ENCODE measurements around the gene PDE7B.

PDE7B gene

GRCh38 chr6:135814043-135814442 is 37.5 kb upstream of the PDE7B start:
- Histone ChIP-seq H3K4me2 (ENCODE audit: low read length) (no peak overlapping the region), H3K9ac (ENCODE audit: low read length) (no peak overlapping the region)

DNA sequence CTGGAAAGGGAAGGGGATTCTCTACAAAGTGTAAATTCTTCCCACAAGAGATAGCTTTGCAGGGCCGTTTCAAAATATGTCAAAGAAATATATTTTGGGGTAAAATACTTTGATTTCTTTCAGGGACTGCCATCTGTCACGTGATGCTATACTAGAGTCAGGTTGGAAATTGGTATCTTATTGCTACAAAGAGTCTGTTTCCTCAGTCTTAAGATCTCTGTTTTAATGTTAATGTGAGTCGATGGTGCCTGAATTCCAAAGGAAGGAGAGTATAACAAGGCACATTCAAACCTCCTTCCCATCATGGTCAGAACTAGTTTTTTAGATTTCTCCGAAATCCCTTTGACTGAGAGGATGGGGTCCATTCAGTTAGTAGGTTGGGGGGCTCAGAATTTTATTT is 36.3 kb upstream of the PDE7B start:
- Histone ChIP-seq H3K79me2 (ENCODE audit: insufficient read depth, low read length) (no peaks in the 10 kb centered on the region), H4K20me1 (ENCODE audit: insufficient read depth, low read length) (no peaks in the 10 kb centered on the region), H3K9ac (ENCODE audit: low read length) (no peak overlapping the region), H3K9me3 (ENCODE audit: low read length) (no peaks in the 10 kb centered on the region), H2AFZ (ENCODE audit: low read length) (no peak overlapping the region), H3K36me3 (ENCODE audit: insufficient read depth, low read length) (no peaks in the 10 kb centered on the region), H3K4me3 (ENCODE audit: low read depth, low read length, poor library complexity, severe bottlenecking) (no peak overlapping the region), H3K27me3 (ENCODE audit: insufficient read depth, low read length) (peaks cover under 1% of the 10 kb centered on the region; the same call in 1 of the 2 replicates), H3F3A (ENCODE audit: insufficient read depth, low read length) (no peaks in the 10 kb centered on the region), H3K4me2 (ENCODE audit: low read length) (no peak overlapping the region), H3K4me1 (ENCODE audit: insufficient read depth, low read length, severe bottlenecking) (no peaks in the 10 kb centered on the region), H3K9me2 (ENCODE audit: low read depth, low read length) (no peaks in the 10 kb centered on the region), H3K27ac (ENCODE audit: low read depth, low read length, poor library complexity, severe bottlenecking) (no peak overlapping the region)
- TF ChIP-seq EZH2 (IDR thresholded peaks at IDR 0.05; ENCODE audit: borderline replicate concordance, low read length) (no peak), CTCF (IDR thresholded peaks at IDR 0.05; ENCODE audit: low read length) (no peak)

More at GRCh38 chr6:135814043-135814442, 37.5 kb upstream of the PDE7B start:
- H2AFZ ChIP-seq (ENCODE audit: low read length), result no peak overlapping the region
- TF ChIP-seq EZH2 (IDR thresholded peaks at IDR 0.05; ENCODE audit: borderline replicate concordance, low read length) (no peak), CTCF (IDR thresholded peaks at IDR 0.05; ENCODE audit: low read length) (no peak)
- H3K79me2 ChIP-seq (ENCODE audit: insufficient read depth, low read length), result no peaks in the 10 kb centered on the region
- H3K4me1 ChIP-seq (ENCODE audit: insufficient read depth, low read length, severe bottlenecking), result no peaks in the 10 kb centered on the region
- H3K27ac ChIP-seq (ENCODE audit: low read depth, low read length, poor library complexity, severe bottlenecking), result no peak overlapping the region
- no peaks in the 10 kb centered on the region for H3K9me3 ChIP-seq (ENCODE audit: low read length)
- no peaks in the 10 kb centered on the region for H3K9me2 ChIP-seq (ENCODE audit: low read depth, low read length)
- H3K4me3 ChIP-seq (ENCODE audit: low read depth, low read length, poor library complexity, severe bottlenecking), result no peak overlapping the region
- H3K27me3 ChIP-seq (ENCODE audit: insufficient read depth, low read length), result no peaks in the 10 kb centered on the region
- no peaks in the 10 kb centered on the region for H3F3A ChIP-seq (ENCODE audit: insufficient read depth, low read length)
- no peaks in the 10 kb centered on the region for H4K20me1 ChIP-seq (ENCODE audit: insufficient read depth, low read length)
- no peaks in the 10 kb centered on the region for H3K36me3 ChIP-seq (ENCODE audit: insufficient read depth, low read length)

GRCh38 chr6:135817035-135817434 is 34.5 kb upstream of the PDE7B start:
- no peak overlapping the region for H3K27ac ChIP-seq (ENCODE audit: low read depth, low read length, poor library complexity, severe bottlenecking)
- H3K79me2 ChIP-seq (ENCODE audit: insufficient read depth, low read length), result no peaks in the 10 kb centered on the region
- no peaks in the 10 kb centered on the region for H3K4me1 ChIP-seq (ENCODE audit: insufficient read depth, low read length, severe bottlenecking)
- no peak overlapping the region for H3K4me3 ChIP-seq (ENCODE audit: low read depth, low read length, poor library complexity, severe bottlenecking)
- H3F3A ChIP-seq (ENCODE audit: insufficient read depth, low read length), result no peaks in the 10 kb centered on the region
- peaks cover 3% of the 10 kb centered on the region; the same call in 1 of the 2 replicates for H3K27me3 ChIP-seq (ENCODE audit: insufficient read depth, low read length)
- TF ChIP-seq CTCF (IDR thresholded peaks at IDR 0.05; ENCODE audit: low read length), result no peak
- H3K36me3 ChIP-seq (ENCODE audit: insufficient read depth, low read length), result no peaks in the 10 kb centered on the region
- H4K20me1 ChIP-seq (ENCODE audit: insufficient read depth, low read length), result no peaks in the 10 kb centered on the region
- H3K9me2 ChIP-seq (ENCODE audit: low read depth, low read length), result no peaks in the 10 kb centered on the region
- no peaks in the 10 kb centered on the region for H3K9me3 ChIP-seq (ENCODE audit: low read length)
- H2AFZ ChIP-seq (ENCODE audit: low read length), result no peak overlapping the region
- H3K9ac ChIP-seq (ENCODE audit: low read length), result no peak overlapping the region
- no peak overlapping the region for H3K4me2 ChIP-seq (ENCODE audit: low read length)

Data from OCI-LY1 (cell line).